ENCODE data around the gene PRSS38. TPM values are rescaled to one million over a fixed set of nuclear protein-coding genes. Genes with fewer than 3 reads are reported as not detected.

The PRSS38 gene
- total and polyA plus RNA-seq, 2 donors from 2014 or later = not detected

- H3K4me1 ChIP-seq (ENCODE audit: control insufficient read depth in 2 of 3, insufficient read depth in 2 of 3, low read depth in 1 of 3, low read length in 3 of 3) = no peaks in the 10 kb centered on the region
- TF ChIP-seq CTCF (IDR thresholded peaks at IDR 0.05; ENCODE audit: borderline replicate concordance, extremely low read depth, insufficient read depth) = no peak
- no peak overlapping the region for H3K27ac ChIP-seq (ENCODE audit: low read depth in 2 of 2, low read length in 2 of 2)
- no peaks in the 10 kb centered on the region for H3K36me3 ChIP-seq (ENCODE audit: control insufficient read depth in 2 of 3, insufficient read depth in 3 of 3, low read length in 3 of 3)
- no peak overlapping the region for H3K4me3 ChIP-seq (ENCODE audit: low read length in 3 of 3)
- intact Hi-C loops (cut with DNase I) = no loop called here
- no peak overlapping the region for H3K9ac ChIP-seq (ENCODE audit: low read length in 3 of 3)
- FAIRE-seq (no peak), DNase-seq (peak in 2 of 5 donors; percentile 6 to 25)
- no peaks in the 10 kb centered on the region for H3K9me3 ChIP-seq (ENCODE audit: control insufficient read depth in 2 of 3, insufficient read depth in 1 of 3, low read length in 3 of 3)
- H3K27me3 ChIP-seq (ENCODE audit: control insufficient read depth, insufficient read depth, low read length) = no peaks in the 10 kb centered on the region
Observed at GRCh38 chr1:227780101-227781044, 35.1 kb upstream of the PRSS38 start.

GRCh38 chr1:227781314-227781930 lies 34.1 kb upstream of the PRSS38 start:
- peak in 3 of 5 donors; percentile 9 to 57 (median 23) for DNase-seq

GRCh38 chr1:227782226-227782625 lies 33.2 kb upstream of the PRSS38 start:
- Histone ChIP-seq H3K4me1 (ENCODE audit: control insufficient read depth in 2 of 3, insufficient read depth in 2 of 3, low read depth in 1 of 3, low read length in 3 of 3) (peaks cover 0 to 11% (median 3%) of the 10 kb centered on the region in 3 donors), H3K27ac (ENCODE audit: low read depth in 2 of 2, low read length in 2 of 2) (no peak overlapping the region), H3K9ac (ENCODE audit: low read length in 3 of 3) (no peak overlapping the region), H3K9me3 (ENCODE audit: control insufficient read depth in 2 of 3, insufficient read depth in 1 of 3, low read length in 3 of 3) (no peaks in the 10 kb centered on the region), H3K36me3 (ENCODE audit: control insufficient read depth in 2 of 3, insufficient read depth in 3 of 3, low read length in 3 of 3) (no peaks in the 10 kb centered on the region), H3K27me3 (ENCODE audit: control insufficient read depth, insufficient read depth, low read length) (no peaks in the 10 kb centered on the region), H3K4me3 (ENCODE audit: low read length in 3 of 3) (no peak overlapping the region)
- no peak for TF ChIP-seq CTCF (IDR thresholded peaks at IDR 0.05; ENCODE audit: borderline replicate concordance, extremely low read depth, insufficient read depth)
- intact Hi-C loops (cut with DNase I) = no loop called here
- FAIRE-seq (no peak), DNase-seq (no peak)

More at GRCh38 chr1:227781314-227781930, 34.1 kb upstream of the PRSS38 start:
- no peak for FAIRE-seq
- Histone ChIP-seq H3K4me1 (ENCODE audit: control insufficient read depth in 2 of 3, insufficient read depth in 2 of 3, low read depth in 1 of 3, low read length in 3 of 3) (peaks cover 0 to 4% (median 1%) of the 10 kb centered on the region in 3 donors), H3K9ac (ENCODE audit: low read length in 3 of 3) (no peak overlapping the region), H3K36me3 (ENCODE audit: control insufficient read depth in 2 of 3, insufficient read depth in 3 of 3, low read length in 3 of 3) (no peaks in the 10 kb centered on the region), H3K9me3 (ENCODE audit: control insufficient read depth in 2 of 3, insufficient read depth in 1 of 3, low read length in 3 of 3) (no peaks in the 10 kb centered on the region), H3K27ac (ENCODE audit: low read depth in 2 of 2, low read length in 2 of 2) (no peak overlapping the region), H3K4me3 (ENCODE audit: low read length in 3 of 3) (no peak overlapping the region), H3K27me3 (ENCODE audit: control insufficient read depth, insufficient read depth, low read length) (no peaks in the 10 kb centered on the region)
- TF ChIP-seq CTCF (IDR thresholded peaks at IDR 0.05; ENCODE audit: borderline replicate concordance, extremely low read depth, insufficient read depth) = no peak
- intact Hi-C loops (cut with DNase I) = no loop called here
